NT2/D1 (cell line): ENCODE data around the gene HINT3.

Experiments
- DNase-seq: peaks from one replicate; pipeline ENCODE4 v3.0.0-alpha.2; 2011; ENCODE audit warnings: low read depth, low spot score
- H3K27me3 ChIP-seq: 2 replicates; pipeline ENCODE4 v1.6.0; 2011; ENCODE audit warnings: mild to moderate bottlenecking; ENCODE audit not compliant: insufficient read length, insufficient read depth
- H3K36me3 ChIP-seq: 2 replicates; pipeline ENCODE4 v1.6.1; 2011; ENCODE audit warnings: mild to moderate bottlenecking, low read length, mixed read lengths; ENCODE audit not compliant: insufficient read depth, insufficient read length
- H3K4me1 ChIP-seq: 2 replicates; pipeline ENCODE4 v1.5.1; 2011; ENCODE audit not compliant: insufficient read depth, insufficient read length
- H3K4me3 ChIP-seq: 2 replicates; pipeline ENCODE4 v1.5.1; 2011; ENCODE audit warnings: low read depth; ENCODE audit not compliant: insufficient read length
- H3K9ac ChIP-seq: 2 replicates; pipeline ENCODE4 v1.6.0; 2011; ENCODE audit warnings: low read depth; ENCODE audit not compliant: insufficient read length
- H3K9me3 ChIP-seq: 2 replicates; pipeline ENCODE4 v1.5.1; 2011; ENCODE audit warnings: mild to moderate bottlenecking, low read length; ENCODE audit not compliant: insufficient read depth
- SUZ12 ChIP-seq: IDR thresholded peaks from 2 replicates; pipeline ENCODE4 v1.6.1; 2011; ENCODE audit not compliant: insufficient read length, insufficient read depth; ENCODE audit errors: extremely low read depth
- YY1 ChIP-seq: IDR thresholded peaks from 2 replicates; pipeline ENCODE4 v1.6.1; 2011; ENCODE audit not compliant: insufficient read length, insufficient read depth
- ZNF274 ChIP-seq: IDR thresholded peaks from 2 replicates; pipeline ENCODE4 v1.6.1; 2011; ENCODE audit warnings: mild to moderate bottlenecking, low read depth, low read length

The HINT3 gene

DNA sequence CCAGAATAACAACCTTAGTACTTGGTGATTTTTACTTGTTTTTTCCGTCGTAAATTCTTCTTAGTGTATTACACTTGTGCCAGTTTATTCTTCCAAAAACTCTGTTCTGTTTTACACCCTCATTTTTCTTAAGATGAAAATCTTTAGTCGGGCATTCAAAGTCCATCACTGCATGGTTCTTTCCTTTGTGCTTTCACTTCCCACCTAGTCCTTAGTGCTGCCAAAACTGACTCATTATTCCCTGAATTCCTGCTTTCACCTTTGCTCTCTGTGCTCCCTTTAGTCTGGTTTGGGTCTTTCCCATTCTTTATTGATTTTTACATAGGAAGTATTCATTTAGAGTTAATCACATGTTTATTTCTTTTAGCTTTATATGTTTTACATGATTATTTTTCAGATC, 33.1 kb downstream of the HINT3 start:
- Histone ChIP-seq H3K27me3 (no peaks in the 10 kb centered on the region), H3K4me1 (no peaks in the 10 kb centered on the region), H3K4me3 (no peak overlapping the region), H3K9ac (no peak overlapping the region), H3K9me3 (no peaks in the 10 kb centered on the region), H3K36me3 (peaks cover 2% of the 10 kb centered on the region)
- no peak for DNase-seq
- TF ChIP-seq SUZ12 (no peak), ZNF274 (no peak), YY1 (no peak)

DNA sequence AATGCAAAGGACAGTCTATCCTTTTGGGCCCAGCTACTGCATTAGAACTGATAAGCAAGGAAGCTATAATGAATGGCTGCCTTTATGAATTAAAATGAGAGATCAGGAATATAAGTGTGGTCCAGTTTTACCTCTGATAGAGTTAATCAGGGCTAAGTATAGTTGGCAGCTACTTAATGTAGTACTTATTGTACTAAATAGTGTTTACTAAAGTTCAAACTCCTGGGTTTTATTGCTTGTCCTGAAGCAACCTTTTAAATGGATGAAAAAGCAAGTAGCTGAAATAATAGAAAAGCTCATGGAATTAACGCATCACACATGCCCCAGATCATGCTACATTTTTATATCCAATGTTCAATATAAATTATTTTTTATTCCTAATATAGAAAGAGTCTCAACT, 35.1 kb downstream of the HINT3 start:
- Histone ChIP-seq H3K4me3 (no peak overlapping the region), H3K9ac (no peak overlapping the region), H3K36me3 (peaks cover 2% of the 10 kb centered on the region), H3K4me1 (no peaks in the 10 kb centered on the region), H3K9me3 (no peaks in the 10 kb centered on the region), H3K27me3 (no peaks in the 10 kb centered on the region)
- no peak for TF ChIP-seq ZNF274
- TF ChIP-seq YY1: no peak
- TF ChIP-seq SUZ12: no peak
- no peak for DNase-seq

DNA sequence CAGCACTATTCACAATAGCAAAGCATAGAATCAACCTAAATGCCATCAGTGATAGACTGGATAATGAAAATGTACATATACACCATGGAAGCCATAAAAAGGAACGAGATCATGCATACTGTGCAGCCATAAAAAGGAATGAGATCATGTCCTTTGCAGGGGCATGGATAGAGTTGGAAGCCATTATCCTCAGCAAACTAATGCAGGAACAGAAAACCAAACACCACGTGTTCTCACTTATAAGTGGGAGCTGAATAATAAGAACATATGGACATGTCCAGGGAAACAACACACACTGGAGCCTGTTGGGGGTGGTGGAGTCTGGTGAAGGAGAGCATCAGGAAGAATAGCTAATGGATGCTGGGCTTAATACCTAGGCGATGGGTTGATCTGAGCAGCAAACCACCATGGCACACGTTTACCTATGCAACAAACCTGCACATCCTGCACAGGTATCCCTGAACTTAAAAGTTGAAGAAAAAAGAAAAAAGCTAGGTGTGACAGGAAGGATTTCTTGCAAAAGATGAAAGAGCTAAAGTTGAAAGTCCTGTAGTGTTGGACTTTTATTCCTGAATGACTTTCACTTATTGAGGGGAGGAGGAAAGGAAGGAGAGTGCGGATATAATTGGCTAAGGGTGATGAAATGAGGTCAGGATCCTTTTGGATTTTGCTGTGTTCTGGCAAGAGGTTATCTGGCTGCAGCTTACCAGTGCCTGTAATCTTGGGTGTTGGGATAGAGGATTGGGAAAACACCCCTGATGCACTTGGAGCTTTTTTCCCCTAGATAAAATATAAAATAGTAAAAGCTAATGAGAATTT, 38.3 kb downstream of the HINT3 start:
- TF ChIP-seq ZNF274 (no peak), YY1 (no peak), SUZ12 (no peak)
- peaks cover 21% of the 10 kb centered on the region for H3K36me3 ChIP-seq
- no peak for DNase-seq

DNA sequence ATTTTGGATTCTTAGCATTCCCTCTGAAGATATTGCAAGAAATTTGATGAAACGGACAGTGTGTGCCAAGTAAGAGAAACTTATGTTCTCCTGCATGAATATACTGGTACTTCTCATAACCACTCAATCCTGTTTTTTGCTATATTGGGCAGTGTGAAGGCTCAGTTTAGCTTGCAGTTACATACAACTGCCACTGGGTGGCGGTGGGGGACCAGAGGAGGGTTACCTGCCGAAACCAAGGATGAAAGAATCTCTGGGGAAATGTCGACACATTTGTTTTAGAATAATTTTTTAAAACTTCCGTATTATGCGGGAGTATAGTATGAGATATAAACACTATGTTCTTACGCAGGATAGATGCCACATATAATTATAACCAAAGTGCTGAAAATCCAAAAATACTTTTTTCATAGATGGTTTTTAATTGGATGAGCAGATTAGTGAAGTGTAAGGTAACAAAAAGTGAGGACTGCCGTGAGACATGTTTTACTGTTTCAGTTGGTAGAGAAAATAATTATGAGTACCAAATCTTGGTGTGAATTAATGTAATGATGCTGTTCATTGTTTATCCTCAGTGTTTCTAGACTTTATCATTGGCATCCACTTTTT, 39.5 kb downstream of the HINT3 start:
- no peak for TF ChIP-seq YY1
- no peak for TF ChIP-seq ZNF274
- no peak for TF ChIP-seq SUZ12

More for the DNA sequence above, 38.3 kb downstream of the HINT3 start:
- no peaks in the 10 kb centered on the region for H3K27me3 ChIP-seq
- H3K4me3 ChIP-seq: no peak overlapping the region
- no peaks in the 10 kb centered on the region for H3K4me1 ChIP-seq
- no peak overlapping the region for H3K9ac ChIP-seq
- no peaks in the 10 kb centered on the region for H3K9me3 ChIP-seq

DNA sequence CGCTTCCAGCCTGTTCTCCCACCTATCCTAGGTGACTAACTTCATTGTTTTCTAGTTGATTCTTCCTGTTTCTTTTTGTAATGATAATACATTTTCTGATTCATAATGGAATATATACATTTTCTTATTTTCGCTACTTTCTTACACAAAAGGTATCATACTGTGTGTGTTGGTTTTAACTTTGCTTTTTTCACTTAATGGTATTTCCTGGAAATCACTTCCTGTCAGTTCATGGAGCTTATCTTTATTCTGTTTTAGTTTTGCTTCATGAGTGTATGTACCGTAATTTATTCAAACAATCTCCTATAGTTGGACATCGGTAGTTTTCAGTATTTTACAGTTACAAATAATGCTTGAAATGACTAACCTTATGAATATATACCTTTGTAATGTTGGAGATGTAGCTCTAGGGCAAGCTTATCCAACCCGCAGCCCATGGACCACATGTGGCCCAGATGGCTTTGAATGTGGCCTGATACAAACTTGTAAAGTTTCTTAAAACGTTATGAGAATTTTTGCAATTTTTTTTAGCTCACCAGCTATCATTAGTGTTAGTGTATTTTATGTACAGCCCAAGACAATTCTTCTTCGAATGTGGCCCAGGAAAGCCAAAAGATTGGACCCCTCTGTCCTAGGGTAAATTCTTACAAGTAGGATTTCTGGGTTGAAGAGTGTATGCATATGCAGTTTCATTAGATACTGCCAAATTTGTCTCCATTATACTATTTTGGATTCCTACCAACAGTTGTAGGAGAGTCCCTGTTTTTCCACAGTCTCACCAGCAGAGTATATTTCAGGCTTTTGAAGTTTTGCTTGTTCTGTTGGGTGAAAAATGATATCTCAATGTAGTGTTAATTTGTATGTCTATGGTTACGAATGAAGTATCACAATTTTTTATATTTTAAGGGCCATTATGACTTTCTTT, 46.4 kb downstream of the HINT3 start:
- DNase-seq: no peak
- no peaks in the 10 kb centered on the region for H3K4me1 ChIP-seq
- TF ChIP-seq ZNF274 (no peak), YY1 (no peak), SUZ12 (no peak)
- H3K9ac ChIP-seq: no peak overlapping the region
- H3K4me3 ChIP-seq: no peak overlapping the region
- H3K9me3 ChIP-seq: no peaks in the 10 kb centered on the region
- H3K36me3 ChIP-seq: peaks cover 55% of the 10 kb centered on the region
- no peaks in the 10 kb centered on the region for H3K27me3 ChIP-seq

More for the DNA sequence above, 39.5 kb downstream of the HINT3 start:
- no peaks in the 10 kb centered on the region for H3K27me3 ChIP-seq
- no peaks in the 10 kb centered on the region for H3K4me1 ChIP-seq
- peaks cover 31% of the 10 kb centered on the region for H3K36me3 ChIP-seq
- H3K4me3 ChIP-seq: no peak overlapping the region
- H3K9me3 ChIP-seq: no peaks in the 10 kb centered on the region
- DNase-seq: peak; percentile 35
- H3K9ac ChIP-seq: no peak overlapping the region

DNA sequence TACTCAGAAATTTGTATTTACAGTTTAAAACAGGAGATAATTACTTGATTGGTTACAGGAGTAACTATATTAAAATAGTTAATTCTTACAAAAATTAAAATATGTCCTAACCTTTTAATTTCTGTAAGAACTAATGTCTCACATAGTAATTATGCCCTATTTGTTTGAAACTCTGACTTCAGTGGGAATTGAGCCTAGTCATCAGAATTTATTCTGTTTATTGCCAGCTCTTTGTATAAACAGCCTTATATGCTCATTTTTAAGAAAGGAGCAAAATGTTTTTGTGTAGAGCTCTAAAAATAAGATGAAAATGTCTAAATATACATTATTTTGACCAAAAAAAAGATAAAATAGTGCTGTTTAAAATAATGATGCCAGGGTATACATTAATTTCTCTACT, 51.2 kb downstream of the HINT3 start:
- Histone ChIP-seq H3K4me3 (no peak overlapping the region), H3K36me3 (peaks cover 45% of the 10 kb centered on the region), H3K27me3 (no peaks in the 10 kb centered on the region), H3K4me1 (no peaks in the 10 kb centered on the region), H3K9me3 (no peaks in the 10 kb centered on the region), H3K9ac (no peak overlapping the region)
- no peak for DNase-seq
- TF ChIP-seq YY1: no peak

DNA sequence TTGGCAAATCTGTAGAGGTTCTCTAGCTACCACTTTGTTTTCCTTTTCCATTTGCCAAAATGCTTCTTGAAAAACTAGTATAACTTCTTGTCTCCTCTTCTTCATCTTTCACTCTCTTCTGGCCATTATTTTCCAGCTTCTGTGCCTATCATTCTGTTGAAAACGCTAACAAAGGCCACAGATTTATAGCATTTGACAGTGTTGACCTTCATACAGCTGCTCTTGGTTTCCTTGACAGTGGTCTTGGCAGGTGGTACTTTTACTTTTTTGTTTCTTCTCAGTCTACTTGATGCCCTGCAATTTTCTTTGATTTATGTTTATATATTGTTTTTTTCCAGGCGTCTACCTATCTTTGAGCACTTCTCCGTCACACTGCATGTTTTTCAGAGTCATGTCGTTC, 53.5 kb downstream of the HINT3 start:
- no peaks in the 10 kb centered on the region for H3K27me3 ChIP-seq
- H3K4me3 ChIP-seq: no peak overlapping the region
- TF ChIP-seq SUZ12: no peak
- TF ChIP-seq YY1: no peak
- TF ChIP-seq ZNF274: no peak
- H3K4me1 ChIP-seq: no peaks in the 10 kb centered on the region
- peaks cover 56% of the 10 kb centered on the region for H3K36me3 ChIP-seq
- no peak overlapping the region for H3K9ac ChIP-seq
- DNase-seq: no peak
- no peaks in the 10 kb centered on the region for H3K9me3 ChIP-seq
